IPS-18a (cell line): ENCODE data around the gene CHL1.

Experiments used
- H3K27ac ChIP-seq: one replicate; pipeline ENCODE4 v1.5.1; 2013; ENCODE audit warnings: low read length
- H3K27me3 ChIP-seq: one replicate; pipeline ENCODE4 v1.6.1; 2013; ENCODE audit warnings: mild to moderate bottlenecking, low read length; ENCODE audit not compliant: control insufficient read depth, insufficient read depth
- H3K36me3 ChIP-seq: one replicate; pipeline ENCODE4 v1.6.1; 2013; ENCODE audit warnings: low read depth, low read length; ENCODE audit not compliant: control insufficient read depth
- H3K4me1 ChIP-seq: one replicate; pipeline ENCODE4 v1.6.1; 2013; ENCODE audit warnings: low read depth, low read length; ENCODE audit not compliant: control insufficient read depth
- H3K4me3 ChIP-seq: one replicate; pipeline ENCODE4 v1.5.1; 2013; ENCODE audit warnings: low read length
- H3K9ac ChIP-seq: one replicate; pipeline ENCODE4 v1.6.1; 2013; ENCODE audit warnings: mild to moderate bottlenecking, low read length, moderate library complexity
- H3K9me3 ChIP-seq: one replicate; pipeline ENCODE4 v1.6.1; 2013; ENCODE audit warnings: low read depth, low read length; ENCODE audit not compliant: control insufficient read depth

Gene CHL1

DNA sequence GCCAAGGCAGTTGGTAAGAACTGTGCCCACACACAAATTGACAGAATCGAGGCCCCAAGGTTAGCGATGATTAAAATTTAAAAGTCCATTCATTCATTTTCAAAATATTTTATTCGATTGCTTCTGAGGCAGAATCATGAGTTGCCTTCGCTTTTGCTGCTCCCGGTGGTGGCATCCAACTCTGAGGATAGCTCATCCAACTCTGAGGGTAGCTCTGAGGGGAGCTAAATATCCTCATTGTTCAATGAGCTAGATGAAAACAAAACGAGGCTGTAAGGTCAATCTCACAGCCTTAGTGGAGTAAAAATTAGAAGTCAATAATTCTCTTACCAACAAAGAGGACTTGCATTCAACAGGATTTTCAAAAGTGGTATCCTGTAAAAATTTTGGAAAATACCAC is 897 bp upstream of the CHL1 start:
- H3K4me3 ChIP-seq, result peak overlapping the region; percentile 62
- H3K27me3 ChIP-seq, result peaks cover 59% of the 10 kb centered on the region

DNA sequence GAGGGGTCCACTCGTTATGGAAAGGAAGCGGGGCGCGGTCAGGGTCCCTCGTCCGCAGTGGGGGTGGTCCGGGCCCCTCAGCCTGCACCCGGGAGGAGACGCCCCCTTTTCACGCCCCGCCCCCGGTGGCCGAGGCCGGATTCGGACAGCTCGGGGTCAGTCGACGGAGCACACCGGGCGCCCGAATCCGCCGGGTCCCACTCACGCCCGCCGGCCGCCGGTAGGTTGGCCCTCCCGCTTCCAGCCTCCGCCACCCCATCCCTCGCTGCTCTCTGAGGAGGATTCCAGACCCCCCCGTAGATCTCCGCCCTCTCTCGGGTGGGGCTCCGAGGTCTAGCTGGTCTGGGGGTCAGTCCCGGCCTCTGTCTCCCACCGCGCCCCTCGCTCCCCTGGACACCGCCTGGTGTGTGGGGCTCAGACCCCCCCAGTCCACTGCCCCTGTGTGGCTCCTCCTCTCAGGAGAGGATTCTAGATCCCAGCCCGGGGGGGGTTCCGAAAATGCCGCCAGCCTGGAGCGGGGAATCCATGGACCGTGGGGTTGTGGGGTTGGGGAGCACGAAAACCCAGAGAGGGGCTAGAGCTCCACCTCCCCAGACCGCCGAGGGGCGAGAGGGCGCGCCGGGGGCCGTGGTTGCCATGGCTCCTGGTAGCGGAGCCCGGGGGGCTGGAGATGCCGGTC is 725 bp downstream of the CHL1 start:
- peak overlapping the region; percentile 62 for H3K4me3 ChIP-seq
- H3K9ac ChIP-seq, result no peak overlapping the region
- H3K9me3 ChIP-seq, result no peaks in the 10 kb centered on the region
- peaks cover 59% of the 10 kb centered on the region for H3K27me3 ChIP-seq
- H3K36me3 ChIP-seq, result no peaks in the 10 kb centered on the region
- no peak overlapping the region for H3K27ac ChIP-seq
- peaks cover 7% of the 10 kb centered on the region for H3K4me1 ChIP-seq

More for the DNA sequence above, 897 bp upstream of the CHL1 start:
- Histone ChIP-seq H3K36me3 (no peaks in the 10 kb centered on the region), H3K9ac (no peak overlapping the region), H3K9me3 (no peaks in the 10 kb centered on the region), H3K27ac (no peak overlapping the region), H3K4me1 (peaks cover 7% of the 10 kb centered on the region)

DNA sequence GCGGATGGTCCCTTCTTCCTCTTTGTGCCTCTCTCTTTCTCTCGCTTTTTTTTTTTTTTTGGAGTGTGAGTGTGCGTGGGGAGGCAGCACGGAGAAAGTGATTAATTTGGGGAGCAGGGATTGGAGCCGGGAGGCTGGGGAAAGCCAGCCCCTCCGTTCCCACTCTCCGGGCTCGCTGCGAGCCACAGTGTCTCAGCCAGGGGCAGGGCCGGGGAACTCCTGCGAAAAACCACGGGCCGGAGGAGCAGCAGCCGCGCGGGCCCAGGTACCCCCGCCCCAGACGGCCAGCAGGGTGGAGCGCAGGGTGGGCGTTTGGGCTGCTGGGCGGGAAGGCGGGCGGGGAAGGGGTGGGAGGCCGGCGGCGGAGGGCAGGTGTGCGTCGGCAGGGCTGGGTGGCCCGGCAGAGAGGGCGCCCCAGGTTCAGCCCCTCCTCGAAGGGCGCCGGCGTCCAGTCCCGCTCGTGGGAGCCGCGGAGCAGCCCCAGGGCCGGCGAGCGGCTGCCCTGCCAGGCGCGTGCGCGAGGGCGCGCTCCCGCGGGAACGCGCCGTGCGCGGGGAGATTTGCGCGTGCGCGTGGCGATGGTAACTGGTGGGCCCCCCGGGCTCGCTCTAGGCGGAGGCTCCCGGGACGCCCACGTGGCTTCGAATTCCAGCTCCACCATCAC is 1.4 kb downstream of the CHL1 start:
- no peak overlapping the region for H3K9ac ChIP-seq
- H3K4me1 ChIP-seq, result peaks cover 7% of the 10 kb centered on the region
- H3K36me3 ChIP-seq, result no peaks in the 10 kb centered on the region
- peak overlapping the region; percentile 62 for H3K4me3 ChIP-seq
- H3K27ac ChIP-seq, result no peak overlapping the region
- peaks cover 59% of the 10 kb centered on the region for H3K27me3 ChIP-seq
- H3K9me3 ChIP-seq, result no peaks in the 10 kb centered on the region

DNA sequence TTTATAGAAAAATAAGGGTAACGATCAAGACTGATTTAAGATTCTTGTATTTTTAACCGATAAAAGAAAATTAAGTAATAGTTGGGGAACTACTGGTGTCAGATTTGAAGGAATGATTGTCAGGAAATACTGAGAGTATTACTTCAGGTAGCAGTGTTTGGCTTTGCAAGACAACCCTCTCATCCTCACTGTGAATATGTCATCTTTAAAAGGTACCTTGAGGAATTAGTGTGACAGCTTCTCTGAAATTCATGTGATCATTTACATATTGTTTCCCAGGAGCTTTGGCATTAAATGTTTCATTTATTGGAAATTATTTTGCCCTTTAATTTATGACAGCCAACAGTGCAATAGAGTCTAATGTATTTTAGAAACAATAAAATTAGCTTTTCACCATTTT is 3.3 kb downstream of the CHL1 start:
- Histone ChIP-seq H3K9ac (no peak overlapping the region), H3K4me1 (peaks cover 7% of the 10 kb centered on the region), H3K27me3 (peaks cover 46% of the 10 kb centered on the region), H3K27ac (no peak overlapping the region), H3K36me3 (no peaks in the 10 kb centered on the region), H3K4me3 (no peak overlapping the region), H3K9me3 (no peaks in the 10 kb centered on the region)

DNA sequence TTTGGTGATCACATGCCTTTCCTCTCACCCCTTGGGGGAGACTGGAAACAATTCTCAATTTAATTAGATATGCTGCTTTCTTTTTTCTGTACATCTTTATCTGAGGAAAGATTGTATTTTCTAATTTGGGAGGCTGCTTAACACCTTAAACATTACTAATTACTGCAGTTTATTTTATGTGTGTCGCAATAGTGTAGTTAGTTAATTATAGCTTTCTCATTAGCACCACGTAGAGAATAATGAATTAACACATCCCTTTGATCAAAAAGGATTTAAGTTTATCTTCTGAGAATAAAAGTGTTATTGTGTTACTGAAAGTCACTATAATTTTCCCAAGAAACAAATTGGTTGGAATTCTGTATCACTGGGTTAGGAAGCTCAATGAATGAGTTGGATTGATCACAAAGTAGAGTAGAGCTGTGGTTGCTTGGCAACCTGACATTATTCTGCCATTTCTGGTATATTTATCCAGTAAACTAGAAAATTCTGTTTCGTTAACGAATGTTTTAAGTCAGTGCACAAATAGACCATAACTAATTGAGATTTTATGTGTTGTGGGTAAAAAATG is 4.3 kb downstream of the CHL1 start:
- H3K9me3 ChIP-seq, result no peaks in the 10 kb centered on the region
- H3K27ac ChIP-seq, result no peak overlapping the region
- H3K4me1 ChIP-seq, result peaks cover 5% of the 10 kb centered on the region
- peaks cover 36% of the 10 kb centered on the region for H3K27me3 ChIP-seq
- no peaks in the 10 kb centered on the region for H3K36me3 ChIP-seq
- no peak overlapping the region for H3K9ac ChIP-seq
- H3K4me3 ChIP-seq, result no peak overlapping the region

DNA sequence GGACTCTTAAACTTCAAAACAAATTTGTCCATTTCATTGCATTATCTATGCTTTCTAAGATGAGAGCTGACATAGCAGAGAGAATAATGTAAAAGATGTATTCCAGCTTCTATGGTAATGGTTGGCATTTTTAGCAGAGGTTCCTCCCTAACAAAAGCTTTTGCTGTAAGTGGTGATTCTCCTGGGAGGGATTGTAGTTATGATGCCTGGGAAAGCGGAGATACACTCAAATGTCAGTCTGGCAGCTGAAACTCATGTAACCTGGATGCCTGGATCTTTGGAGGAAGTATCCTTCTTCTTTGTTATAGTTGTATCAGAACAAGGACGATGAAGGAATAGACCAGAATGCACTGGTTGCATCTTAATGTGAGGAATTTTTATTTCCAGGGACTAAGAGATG is 7.5 kb downstream of the CHL1 start:
- no peaks in the 10 kb centered on the region for H3K9me3 ChIP-seq
- peaks cover 3% of the 10 kb centered on the region for H3K27me3 ChIP-seq
- H3K36me3 ChIP-seq, result no peaks in the 10 kb centered on the region
- H3K9ac ChIP-seq, result no peak overlapping the region
- no peak overlapping the region for H3K27ac ChIP-seq
- H3K4me3 ChIP-seq, result no peak overlapping the region
- no peaks in the 10 kb centered on the region for H3K4me1 ChIP-seq

DNA sequence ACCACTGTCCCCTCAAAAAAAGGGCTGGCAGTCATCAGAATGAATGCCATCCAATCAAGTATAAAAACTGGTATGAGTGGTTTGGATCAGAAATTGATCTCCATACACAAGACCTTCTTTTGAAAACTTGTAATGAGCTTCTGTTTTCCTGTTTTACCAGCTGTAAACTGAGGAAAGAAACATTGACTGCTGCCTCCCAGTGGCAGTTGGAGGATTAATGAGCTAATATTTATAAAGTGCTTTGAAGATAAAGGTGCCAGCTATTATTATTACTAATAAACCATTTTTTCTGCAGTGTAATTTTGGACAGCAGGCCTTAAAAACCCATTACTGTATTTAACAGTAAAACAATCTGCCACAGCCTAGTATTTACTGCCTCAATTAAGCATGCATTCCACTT is 11.4 kb downstream of the CHL1 start:
- no peak overlapping the region for H3K27ac ChIP-seq
- no peaks in the 10 kb centered on the region for H3K27me3 ChIP-seq
- no peak overlapping the region for H3K9ac ChIP-seq
- H3K4me3 ChIP-seq, result no peak overlapping the region
- H3K36me3 ChIP-seq, result no peaks in the 10 kb centered on the region
- H3K4me1 ChIP-seq, result no peaks in the 10 kb centered on the region
- no peaks in the 10 kb centered on the region for H3K9me3 ChIP-seq

DNA sequence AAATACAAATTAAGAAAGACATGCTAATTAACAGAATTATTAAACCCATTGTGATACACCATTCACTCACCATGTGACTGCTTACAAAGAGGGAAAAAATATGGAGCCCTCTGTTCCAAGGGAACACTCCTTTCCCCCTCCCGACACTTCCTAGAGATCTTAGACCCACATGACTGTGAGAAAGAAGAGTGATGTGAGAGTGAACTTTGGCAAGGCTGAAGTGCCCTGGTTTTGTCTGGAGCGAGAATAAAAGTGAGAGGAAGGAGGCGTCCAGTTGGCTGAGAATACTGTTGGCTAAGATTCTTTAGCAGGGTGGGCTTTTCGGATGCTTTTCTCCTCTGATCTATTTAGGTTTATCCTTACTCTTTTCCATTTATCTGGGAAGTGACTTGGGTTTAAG is 14.1 kb downstream of the CHL1 start:
- H3K36me3 ChIP-seq, result no peaks in the 10 kb centered on the region
- H3K9ac ChIP-seq, result no peak overlapping the region
- no peaks in the 10 kb centered on the region for H3K27me3 ChIP-seq
- H3K4me3 ChIP-seq, result no peak overlapping the region
- H3K4me1 ChIP-seq, result no peaks in the 10 kb centered on the region
- no peak overlapping the region for H3K27ac ChIP-seq
- H3K9me3 ChIP-seq, result no peaks in the 10 kb centered on the region

DNA sequence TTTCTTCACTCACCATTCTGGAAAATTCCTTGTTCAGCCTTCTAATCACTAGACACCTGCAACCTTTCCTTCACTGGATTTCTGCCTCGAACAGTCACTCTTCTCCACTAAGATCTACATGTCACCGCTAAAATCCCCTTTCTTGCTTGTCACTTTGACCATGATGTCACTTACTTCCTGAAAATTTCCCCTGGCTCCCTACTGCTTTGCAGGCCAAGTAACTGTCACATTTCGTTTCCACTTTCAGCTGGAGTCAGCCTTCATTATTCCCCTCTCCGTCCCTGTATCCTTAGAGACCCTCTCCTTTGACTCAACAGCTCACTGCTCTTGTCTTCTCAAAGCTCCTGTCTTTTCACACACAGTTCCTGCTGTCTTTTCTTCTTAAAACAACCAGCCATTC is 15.9 kb downstream of the CHL1 start:
- H3K27ac ChIP-seq, result no peak overlapping the region
- no peak overlapping the region for H3K4me3 ChIP-seq
- no peaks in the 10 kb centered on the region for H3K27me3 ChIP-seq
- no peaks in the 10 kb centered on the region for H3K36me3 ChIP-seq
- H3K9me3 ChIP-seq, result no peaks in the 10 kb centered on the region
- no peaks in the 10 kb centered on the region for H3K4me1 ChIP-seq
- H3K9ac ChIP-seq, result no peak overlapping the region

DNA sequence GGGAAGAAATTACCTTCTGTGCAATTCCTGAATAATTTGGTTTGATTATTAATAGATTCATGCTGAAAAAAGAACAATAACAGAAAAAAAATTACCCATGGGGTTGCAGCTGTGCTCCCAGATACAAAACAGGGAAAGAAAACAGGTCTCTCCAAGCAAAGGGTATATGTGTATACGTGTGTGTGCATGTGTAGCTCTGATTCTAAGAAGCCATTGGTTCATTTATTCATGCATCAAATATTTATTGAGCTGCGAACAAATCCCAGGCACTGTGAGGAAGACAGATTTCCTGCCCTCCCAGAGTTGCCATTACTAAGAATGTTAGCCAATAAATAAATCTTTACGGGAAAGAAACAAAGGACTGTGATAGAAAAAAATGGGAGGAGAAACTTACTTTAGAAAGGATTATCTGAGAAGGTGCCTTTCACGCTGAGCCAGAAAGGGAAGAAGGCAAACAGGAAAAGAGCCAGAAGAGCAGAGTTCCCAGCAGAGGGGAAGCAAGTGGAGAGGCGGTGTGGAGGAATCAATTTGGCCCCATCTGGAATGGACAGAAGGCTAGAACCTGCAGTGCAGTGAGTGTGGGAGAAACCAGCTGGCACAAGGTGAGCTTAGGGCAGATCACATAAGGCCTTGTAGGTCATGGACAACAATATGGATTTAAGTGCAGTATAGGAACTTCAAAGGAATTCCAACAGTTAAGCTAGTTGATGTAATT is 20.7 kb downstream of the CHL1 start:
- Histone ChIP-seq H3K27ac (no peak overlapping the region), H3K36me3 (no peaks in the 10 kb centered on the region), H3K9me3 (no peaks in the 10 kb centered on the region), H3K4me3 (no peak overlapping the region), H3K27me3 (no peaks in the 10 kb centered on the region), H3K9ac (no peak overlapping the region), H3K4me1 (no peaks in the 10 kb centered on the region)

DNA sequence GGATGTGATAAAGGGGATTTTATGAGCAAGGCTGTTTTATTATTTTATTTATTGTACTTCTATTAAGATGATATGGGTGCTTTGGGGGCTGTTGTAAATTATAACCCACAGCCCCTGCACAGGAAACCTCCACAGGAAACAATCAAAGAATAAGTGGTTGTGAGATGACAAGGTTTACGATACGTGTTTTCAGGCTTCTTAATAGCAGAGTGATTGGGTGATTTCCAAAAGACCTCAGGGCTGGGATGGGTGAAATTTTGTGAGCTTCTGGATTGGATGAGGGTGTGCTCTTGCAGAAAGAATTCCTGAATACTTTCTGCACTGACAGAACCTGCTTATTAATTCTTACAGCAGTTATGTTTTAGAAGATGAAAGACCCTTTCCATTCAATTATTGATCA is 21.4 kb downstream of the CHL1 start:
- no peaks in the 10 kb centered on the region for H3K9me3 ChIP-seq
- no peak overlapping the region for H3K27ac ChIP-seq
- no peaks in the 10 kb centered on the region for H3K27me3 ChIP-seq
- no peaks in the 10 kb centered on the region for H3K36me3 ChIP-seq
- no peak overlapping the region for H3K9ac ChIP-seq
- no peak overlapping the region for H3K4me3 ChIP-seq
- no peaks in the 10 kb centered on the region for H3K4me1 ChIP-seq
